Mucosa of descending colon (tissue), 3 donors: ENCODE results near the gene MPP3. TPM values are rescaled to one million over a fixed set of nuclear protein-coding genes. Genes with fewer than 3 reads are reported as not detected.

Experiments used
- ATAC-seq: fragments of 200-7000 bp; cut with Tn5 transposase; one replicate; pipeline ENCODE4 v1.9.1; 2020; ENCODE audit warnings: mild to moderate bottlenecking, moderate library complexity
- DNase-seq, 3 donors: peaks; one replicate each; pipeline ENCODE4 v3.0.0-alpha.2; 2020
- H3K36me3 ChIP-seq: fragments of 200-600 bp; one replicate; pipeline ENCODE4 v1.8.0; 2021; ENCODE audit warnings: low read depth, mild to moderate bottlenecking
- H3K4me1 ChIP-seq: fragments of 200-600 bp; one replicate; pipeline ENCODE4 v1.8.0; 2021; ENCODE audit warnings: low read depth, mild to moderate bottlenecking
- H3K4me3 ChIP-seq: fragments of 200-600 bp; one replicate; pipeline ENCODE4 v1.8.0; 2021; ENCODE audit warnings: mild to moderate bottlenecking
- H3K9me3 ChIP-seq: fragments of 200-600 bp; one replicate; pipeline ENCODE4 v1.8.0; 2021; ENCODE audit warnings: mild to moderate bottlenecking
- intact Hi-C, 2 donors: fragments of 100-400 bp; cut with DNase I in 1 of 2; cut with micrococcal nuclease in 1 of 2; formaldehyde crosslinking; loops; one replicate each; pipeline versions ENCODE4 v1.11.0 to v1.11.1; 2022; cut with DNase I, micrococcal nuclease
- total RNA-seq, 3 donors: library from RNA; stranded (reverse); fragmentation: NEBNext Ultra II Directional in 2 of 3; extraction: Animal tissue kit (Norgen Biotek cat#: 25700) in 2 of 3; gene quantifications; one replicate each; pipeline versions ENCODE4 v1.2.1 to v1.2.4, GENCODE V29; 2021 to 2023
- TF ChIP-seq, protein P1 (sequence below): fragments of 200-600 bp; IDR thresholded peaks from one replicate; pipeline ENCODE4 v1.8.0; 2022; ENCODE audit warnings: antibody characterized with exemption, mild to moderate bottlenecking
- donor health status: DM: no; HTN: no; CAD: no; lungs with moderate emphysema.
- donor health status: DM: no; HTN: no; CAD: no.
- donor health status: DM: no; HTN: yes; CAD: no.

MPP3 gene
- total RNA-seq, 3 donors from 2014 or later, result 1.8 to 8.6 (median 3.7) TPM

DNA sequence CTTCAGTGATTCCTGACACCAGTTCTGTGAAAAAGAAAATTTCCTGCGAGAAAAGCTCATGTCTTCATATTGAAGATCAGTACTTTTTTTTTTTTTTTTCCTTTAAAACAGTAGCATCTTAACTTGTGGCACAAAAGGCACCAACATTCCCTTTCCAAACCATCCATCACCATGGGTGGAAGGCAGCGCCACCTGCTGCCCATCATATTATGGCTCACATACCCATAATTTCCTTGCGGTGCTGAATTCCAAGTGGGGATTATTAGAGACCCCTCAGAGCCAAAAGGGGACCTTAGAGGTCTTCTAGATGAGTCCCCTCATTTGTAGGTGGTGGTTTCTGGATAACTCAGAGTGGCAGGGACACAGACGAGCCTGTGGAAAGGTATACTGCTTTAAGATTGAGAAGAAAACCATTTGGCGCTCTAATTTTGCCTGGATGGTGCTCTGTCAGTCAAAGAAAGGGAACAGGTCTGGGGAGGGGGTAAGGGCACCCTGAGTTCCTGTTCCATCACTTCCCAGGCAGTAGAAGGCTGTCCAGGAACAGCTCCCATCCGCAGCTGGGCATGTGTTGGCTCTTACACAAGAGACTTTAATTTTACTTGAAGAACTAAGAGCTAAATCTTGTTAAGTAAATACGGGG lies 66.4 kb downstream of the MPP3 start:
- DNase-seq (peak in 2 of 3 donors; percentile 50 to 83), ATAC-seq (no peak)
- intact Hi-C loops, result no loop called here

DNA sequence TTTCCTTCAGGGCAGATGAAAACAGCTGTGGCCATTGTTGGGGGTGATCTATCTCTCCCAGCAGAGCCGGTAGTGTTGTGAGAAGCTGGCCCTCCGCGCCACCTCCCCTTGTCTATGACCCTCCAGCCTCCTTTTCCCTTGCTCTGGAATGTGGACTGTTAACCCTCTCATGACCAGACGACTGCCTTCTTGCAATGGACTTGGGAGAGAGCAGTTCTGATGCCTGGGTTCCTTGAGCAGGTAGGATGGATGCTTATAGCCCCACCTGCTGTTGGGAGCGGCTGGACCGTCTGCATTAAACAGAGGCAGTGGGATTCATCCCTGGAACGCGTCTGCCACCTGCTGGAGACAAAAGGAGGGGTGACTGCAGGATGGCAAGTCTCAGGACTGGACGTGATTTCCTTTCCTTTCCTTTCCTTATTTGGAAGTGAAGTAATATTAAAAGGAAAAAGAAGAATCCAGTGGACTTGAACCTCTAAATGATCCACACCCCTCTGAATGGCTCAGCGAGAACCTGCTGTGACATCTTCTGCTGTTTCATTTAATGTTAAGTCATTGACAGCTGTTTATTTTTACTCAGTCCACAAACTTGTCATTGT lies 72.6 kb downstream of the MPP3 start:
- intact Hi-C loops, result loop anchor here in 1 of 2 donors (1.0 kb wide), 1 partner anchor 66 kb away; no protein-coding TSS in a partner anchor
- TF ChIP-seq, protein P1, sequence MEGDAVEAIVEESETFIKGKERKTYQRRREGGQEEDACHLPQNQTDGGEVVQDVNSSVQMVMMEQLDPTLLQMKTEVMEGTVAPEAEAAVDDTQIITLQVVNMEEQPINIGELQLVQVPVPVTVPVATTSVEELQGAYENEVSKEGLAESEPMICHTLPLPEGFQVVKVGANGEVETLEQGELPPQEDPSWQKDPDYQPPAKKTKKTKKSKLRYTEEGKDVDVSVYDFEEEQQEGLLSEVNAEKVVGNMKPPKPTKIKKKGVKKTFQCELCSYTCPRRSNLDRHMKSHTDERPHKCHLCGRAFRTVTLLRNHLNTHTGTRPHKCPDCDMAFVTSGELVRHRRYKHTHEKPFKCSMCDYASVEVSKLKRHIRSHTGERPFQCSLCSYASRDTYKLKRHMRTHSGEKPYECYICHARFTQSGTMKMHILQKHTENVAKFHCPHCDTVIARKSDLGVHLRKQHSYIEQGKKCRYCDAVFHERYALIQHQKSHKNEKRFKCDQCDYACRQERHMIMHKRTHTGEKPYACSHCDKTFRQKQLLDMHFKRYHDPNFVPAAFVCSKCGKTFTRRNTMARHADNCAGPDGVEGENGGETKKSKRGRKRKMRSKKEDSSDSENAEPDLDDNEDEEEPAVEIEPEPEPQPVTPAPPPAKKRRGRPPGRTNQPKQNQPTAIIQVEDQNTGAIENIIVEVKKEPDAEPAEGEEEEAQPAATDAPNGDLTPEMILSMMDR, result peak; percentile 93
- no peak overlapping the region for H3K4me3 ChIP-seq
- DNase-seq (peak; percentile 89 to 98 (median 97)), ATAC-seq (peak; percentile 99)
- peaks cover 7% of the 10 kb centered on the region for H3K4me1 ChIP-seq
- H3K9me3 ChIP-seq, result no peaks in the 10 kb centered on the region
- H3K36me3 ChIP-seq, result no peaks in the 10 kb centered on the region

More for the DNA sequence above, 66.4 kb downstream of the MPP3 start:
- Histone ChIP-seq H3K4me3 (no peak overlapping the region), H3K9me3 (no peaks in the 10 kb centered on the region), H3K4me1 (no peaks in the 10 kb centered on the region), H3K36me3 (no peaks in the 10 kb centered on the region)
- TF ChIP-seq, protein P1, result peak; percentile 66

DNA sequence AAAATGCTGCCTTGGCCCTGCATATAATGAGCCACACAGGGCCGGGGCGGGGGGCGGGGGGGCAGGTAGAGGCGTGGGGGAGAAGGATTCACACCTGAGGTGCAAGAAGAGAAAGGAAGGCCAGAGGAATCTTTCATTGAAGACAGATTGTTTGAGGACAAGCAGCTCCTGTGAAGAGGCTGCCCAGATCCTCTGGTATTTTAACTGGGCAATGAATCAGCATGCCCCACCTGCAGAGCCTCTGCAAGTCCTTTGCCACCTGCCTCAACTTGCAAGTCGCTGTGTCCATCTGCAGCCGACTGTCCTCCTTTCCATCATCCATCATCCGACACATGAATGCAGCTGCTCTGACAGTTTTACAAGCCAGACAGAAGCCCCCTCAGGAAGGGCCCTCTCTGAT lies 73.1 kb downstream of the MPP3 start:
- no peak for ATAC-seq
- Histone ChIP-seq H3K4me1 (peaks cover 9% of the 10 kb centered on the region), H3K4me3 (no peak overlapping the region), H3K36me3 (no peaks in the 10 kb centered on the region), H3K9me3 (no peaks in the 10 kb centered on the region)
- TF ChIP-seq, protein P1, result no peak
- no peak for DNase-seq
- intact Hi-C loops, result loop anchor here (1.0 to 10.0 kb wide), 3 partner anchors 66 to 175 kb away; no protein-coding TSS in a partner anchor

DNA sequence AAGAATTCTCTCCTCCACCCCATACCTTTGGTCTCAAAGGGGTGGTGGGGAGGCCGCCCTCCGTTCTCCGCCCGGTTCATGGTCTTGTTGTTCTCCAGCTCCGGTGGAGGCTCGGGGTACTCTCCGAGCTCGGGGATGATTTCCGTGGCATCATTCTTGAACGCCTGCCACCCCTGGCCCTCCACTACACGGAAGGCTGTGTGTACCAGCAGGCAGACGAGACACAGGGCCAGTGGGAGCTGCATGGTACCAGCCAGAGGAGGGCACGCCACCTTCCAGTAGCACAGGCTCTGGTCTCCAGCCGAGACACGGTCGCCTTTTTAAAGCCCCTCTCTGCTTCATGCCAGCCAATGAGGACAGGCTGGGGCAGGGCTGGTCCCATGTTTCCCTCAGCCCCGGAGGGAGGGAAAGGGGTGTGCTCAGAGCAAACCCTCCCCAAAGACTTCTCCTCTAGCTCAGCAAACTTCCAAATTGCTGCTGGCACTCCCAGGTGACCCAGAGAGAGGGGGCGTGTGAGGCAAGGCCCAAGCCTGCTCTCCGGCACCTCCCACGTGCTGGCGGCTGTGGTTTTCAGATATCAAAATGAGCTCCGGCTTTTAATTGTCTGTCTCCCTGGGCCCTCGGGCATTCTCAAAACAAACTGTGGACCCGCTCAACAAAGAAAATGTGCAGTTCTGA lies 74.3 kb downstream of the MPP3 start, which contains the start of gene SOST:
SOST (minus strand) TSS at position 295 of the 678 bp plus-strand sequence; CDS start at position 245, 50 bp downstream.
- Histone ChIP-seq H3K9me3 (no peaks in the 10 kb centered on the region), H3K4me1 (peaks cover 9% of the 10 kb centered on the region), H3K36me3 (no peaks in the 10 kb centered on the region), H3K4me3 (no peak within 1 kb of the TSS)
- DNase-seq (peak in 1 of 3 donors; percentile 12), ATAC-seq (no peak)
- TF ChIP-seq, protein P1, result no peak
- intact Hi-C loops, result loop anchor here in 1 of 2 donors (5.0 to 10.0 kb wide), 2 partner anchors 66 to 174 kb away; no protein-coding TSS in a partner anchor

DNA sequence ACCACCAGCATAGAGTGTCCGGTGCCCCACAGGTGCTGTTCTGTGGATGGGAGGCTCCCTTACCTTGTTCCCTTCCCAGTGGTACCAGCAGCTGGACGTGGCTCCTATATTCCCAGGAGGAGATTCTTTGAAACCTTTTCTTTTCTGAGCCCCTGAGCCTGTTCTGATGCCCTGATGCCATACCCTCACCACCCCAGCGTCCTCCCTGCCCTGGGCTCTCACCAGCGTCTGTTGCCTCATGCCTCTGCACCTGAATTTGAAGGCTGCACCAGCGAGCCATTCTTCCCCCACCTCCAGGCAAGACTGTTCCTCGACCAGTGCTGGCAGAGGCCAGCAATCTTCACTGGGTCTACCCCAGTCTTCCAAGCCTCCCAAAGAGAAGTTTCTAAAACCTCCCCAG lies 74.9 kb downstream of the MPP3 start:
- Histone ChIP-seq H3K9me3 (no peaks in the 10 kb centered on the region), H3K4me3 (no peak overlapping the region), H3K4me1 (peaks cover 9% of the 10 kb centered on the region), H3K36me3 (no peaks in the 10 kb centered on the region)
- DNase-seq (peak in 1 of 3 donors; percentile 3), ATAC-seq (no peak)
- TF ChIP-seq, protein P1, result no peak
- intact Hi-C loops, result loop anchor here in 1 of 2 donors (5.0 to 10.0 kb wide), 2 partner anchors 66 to 173 kb away; no protein-coding TSS in a partner anchor
